Effector CD8-positive, alpha-beta T cell (primary cell): ENCODE measurements around the gene COL20A1.

Experiments
- DNase-seq: peaks from one replicate; lab custom pipeline; 2025; lab: John Stamatoyannopoulos, UW

Gene COL20A1

DNA sequence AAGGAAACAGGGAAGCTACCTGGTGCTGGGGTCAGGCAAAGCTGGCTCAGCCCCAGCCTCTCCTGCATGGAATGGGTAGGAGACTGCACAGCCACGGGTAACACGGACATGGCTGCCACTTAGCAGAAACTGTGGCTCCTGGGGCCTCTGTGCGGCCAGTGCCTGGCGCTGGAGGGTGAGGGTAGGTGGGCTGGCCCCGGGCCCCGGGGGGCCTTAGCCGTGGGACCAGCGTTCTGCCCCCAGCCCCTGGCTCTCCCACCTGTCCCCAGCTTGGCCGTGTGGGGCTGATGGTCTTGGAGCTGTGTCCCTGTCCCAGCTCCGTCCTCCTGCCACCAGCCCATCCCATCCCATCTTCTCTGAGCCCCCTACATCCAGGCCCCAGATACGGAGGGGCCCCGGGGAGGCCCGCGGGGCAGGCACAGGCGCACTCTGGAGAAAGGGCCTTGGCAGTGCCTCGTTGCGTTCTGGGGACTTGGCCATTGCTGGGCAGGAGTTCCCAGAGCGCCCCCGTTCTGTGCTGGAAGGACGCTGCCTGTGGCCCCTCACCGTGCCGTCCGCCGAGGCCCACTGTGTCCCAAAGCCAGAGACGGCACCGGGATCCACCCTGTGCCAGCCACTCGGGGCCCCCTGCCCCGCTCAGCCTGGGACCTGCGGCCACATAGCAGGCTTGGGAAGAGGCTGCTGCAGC lies 56.0 kb downstream of the COL20A1 start:
- DNase-seq, result no peak

DNA sequence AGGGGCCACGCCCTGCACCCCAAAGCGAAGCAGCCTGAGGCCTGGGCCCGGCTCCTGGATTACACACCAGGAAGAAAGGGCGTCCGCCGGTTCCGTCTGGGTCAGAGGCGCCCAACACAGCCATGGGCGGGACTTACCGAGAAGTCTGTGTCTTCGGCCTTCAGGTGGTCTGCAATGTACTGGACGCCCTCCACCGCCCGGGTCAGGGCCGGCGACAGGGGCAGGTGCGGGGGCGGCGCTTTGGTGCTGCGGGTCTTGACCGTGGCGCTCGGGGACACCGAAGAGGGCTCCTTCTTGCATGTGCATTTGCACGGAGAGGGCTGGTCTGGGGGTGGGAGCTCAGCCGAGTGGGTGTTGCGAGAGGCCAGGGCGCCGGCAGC lies 56.5 kb downstream of the COL20A1 start:
- DNase-seq, result no peak

DNA sequence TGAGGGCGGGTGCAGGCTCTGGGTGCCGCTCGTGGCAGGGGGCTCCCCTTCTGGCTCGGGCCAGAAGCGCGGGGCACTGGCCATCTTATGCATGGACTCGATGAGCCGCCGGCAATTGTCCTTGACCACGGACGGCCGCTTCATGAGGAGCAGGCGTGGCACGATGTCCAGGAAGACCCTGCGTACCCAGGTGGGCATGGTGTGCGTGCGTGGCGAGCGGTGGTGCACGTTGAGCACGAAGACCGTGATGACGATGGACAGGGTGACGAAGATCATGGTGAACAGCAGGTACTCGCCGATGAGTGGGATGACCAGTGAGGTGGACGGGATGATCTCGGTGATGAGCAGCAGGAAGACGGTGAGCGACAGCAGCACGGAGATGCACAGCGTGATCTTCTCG lies 57.2 kb downstream of the COL20A1 start:
- DNase-seq, result no peak

DNA sequence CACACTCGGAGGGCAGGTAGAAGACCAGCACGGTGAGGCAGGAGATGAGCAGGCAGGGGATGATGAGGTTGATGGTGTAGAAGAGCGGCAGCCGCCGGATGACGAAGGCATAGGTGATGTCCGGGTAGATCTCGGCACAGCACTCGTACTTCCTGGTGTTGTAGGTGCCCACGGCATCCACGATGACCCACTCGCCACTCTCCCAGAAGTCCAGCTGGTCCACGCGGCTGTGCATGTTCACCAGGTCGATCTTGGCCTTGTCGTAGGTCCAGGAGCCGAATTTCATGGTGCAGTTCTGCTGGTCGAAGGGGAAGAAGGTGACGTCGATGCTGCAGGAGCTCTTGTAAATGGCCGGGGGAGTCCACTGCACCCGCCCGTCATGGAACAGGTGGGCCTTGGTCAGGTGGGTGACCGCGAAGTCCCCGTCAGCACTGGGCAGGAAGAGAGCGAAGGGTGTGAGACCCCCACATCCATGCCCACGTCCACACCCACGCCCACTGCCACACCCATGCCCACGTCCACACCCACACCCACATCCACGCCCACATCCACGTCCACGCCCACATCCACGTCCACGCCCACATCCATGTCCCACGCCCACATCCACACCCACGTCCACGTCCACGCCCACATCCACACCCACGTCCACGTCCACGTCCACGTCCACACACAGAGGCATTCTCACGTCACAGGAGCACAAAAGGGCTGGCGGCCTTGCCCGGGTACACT lies 57.8 kb downstream of the COL20A1 start:
- DNase-seq, result no peak

DNA sequence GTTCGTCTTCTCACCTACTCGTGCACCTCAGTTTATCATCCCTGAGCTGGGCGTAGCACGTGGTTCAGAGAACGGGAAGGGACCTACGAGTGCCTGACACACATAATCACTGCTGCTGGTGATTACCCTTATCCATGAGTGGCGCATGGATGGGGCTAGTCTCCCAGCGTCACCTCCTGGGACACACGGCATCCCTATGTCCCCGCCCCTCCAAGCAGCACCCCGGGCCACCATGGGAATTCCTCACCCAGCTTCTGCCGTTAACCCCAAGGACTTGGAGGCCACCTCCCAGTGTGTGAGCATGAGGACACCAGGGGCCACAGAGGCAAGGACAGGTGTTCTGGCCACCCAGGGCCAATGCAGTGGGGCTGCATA lies 58.3 kb downstream of the COL20A1 start:
- no peak for DNase-seq

DNA sequence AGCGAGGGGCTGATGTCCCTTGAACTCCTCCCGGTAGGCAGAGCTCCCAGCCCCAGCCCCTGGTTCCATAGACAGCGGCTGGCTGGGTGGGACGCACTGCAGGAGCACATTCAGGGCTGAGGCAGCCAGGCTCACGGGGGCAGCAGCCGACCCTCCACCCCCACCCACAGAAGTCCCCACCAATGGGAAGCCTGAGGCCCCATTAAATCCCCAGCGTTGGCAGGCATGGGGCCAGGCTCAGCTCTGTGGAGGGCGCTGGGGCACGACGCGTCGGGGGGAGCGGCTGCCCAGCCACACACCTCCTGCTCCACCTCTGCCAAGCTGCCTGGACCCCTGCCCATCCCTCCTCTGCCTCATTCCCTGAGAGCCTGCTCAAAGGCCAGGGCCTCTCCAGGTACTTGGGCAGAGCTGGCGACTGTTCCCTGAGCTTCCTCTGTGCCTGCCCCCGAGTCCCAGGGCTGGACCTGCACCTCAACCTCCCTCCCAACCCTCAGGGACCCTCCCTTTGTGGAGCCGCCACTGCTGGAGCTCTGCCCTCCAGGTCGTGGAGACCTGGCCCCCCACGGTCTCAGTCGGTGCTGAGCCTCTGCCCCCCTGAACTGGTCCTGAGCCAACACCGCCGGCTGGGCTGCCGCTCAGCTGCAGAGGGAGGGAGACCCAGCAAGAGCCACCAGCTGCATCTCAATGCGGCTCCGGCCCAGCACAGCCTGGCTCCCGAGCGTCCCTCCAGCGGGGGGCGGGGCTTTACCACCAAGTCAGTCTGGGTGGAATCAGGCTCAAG lies 59.0 kb downstream of the COL20A1 start:
- DNase-seq, result no peak

DNA sequence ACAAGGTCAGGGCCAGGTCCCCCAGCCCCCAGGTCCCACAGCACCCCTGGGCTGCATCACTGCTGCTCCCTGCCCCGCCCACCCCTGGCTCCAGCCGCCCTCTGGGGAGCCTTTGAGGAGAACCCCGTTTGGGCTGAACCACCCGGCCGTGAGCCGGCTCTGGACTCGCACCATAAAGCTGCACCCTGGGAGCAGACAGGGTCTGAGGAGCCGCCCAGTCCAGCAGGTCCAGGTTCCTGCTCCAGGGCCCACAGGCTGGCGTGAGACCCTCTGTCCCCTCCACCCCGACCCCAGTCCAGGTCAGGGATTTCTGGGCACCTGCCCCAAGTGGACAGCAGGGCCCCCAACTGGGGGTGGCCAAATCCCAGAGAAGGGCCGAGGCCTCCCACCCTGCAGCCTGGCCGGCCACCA lies 59.8 kb downstream of the COL20A1 start:
- DNase-seq, result no peak

DNA sequence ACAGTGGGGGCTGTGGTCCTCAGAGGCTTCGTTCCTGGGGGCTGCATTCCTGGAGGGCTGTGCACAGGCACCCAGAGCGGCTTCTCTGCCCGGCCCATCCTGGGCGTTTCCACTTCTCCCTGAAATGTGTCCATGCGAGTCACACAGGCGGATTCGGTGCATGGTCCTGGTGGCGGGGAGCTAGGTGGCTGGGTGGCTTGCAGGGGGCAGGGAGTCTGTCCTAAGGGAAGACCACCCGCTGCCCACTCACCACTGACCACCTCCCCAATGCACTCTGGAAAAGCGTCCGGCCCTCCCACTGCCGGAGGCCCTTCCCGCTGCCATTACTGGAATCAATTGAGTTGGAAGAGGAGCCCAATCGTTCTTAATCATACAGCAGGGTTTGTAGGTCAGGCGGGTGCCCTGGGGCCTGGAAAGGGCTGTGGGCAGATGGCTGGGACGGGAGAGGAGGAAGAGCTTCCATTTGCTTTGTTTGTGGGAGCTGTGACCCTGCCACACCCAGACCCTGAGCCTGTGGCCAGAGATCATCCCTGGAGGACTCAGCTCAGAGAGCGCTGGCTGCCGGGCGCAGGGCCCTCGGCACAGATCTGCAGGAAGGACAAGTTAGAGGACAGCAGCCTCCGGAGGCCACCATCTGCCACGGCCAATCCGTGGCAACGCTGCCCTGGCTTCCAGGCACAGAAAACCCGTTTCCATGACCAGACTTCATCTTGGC lies 61.8 kb downstream of the COL20A1 start:
- DNase-seq, result no peak

DNA sequence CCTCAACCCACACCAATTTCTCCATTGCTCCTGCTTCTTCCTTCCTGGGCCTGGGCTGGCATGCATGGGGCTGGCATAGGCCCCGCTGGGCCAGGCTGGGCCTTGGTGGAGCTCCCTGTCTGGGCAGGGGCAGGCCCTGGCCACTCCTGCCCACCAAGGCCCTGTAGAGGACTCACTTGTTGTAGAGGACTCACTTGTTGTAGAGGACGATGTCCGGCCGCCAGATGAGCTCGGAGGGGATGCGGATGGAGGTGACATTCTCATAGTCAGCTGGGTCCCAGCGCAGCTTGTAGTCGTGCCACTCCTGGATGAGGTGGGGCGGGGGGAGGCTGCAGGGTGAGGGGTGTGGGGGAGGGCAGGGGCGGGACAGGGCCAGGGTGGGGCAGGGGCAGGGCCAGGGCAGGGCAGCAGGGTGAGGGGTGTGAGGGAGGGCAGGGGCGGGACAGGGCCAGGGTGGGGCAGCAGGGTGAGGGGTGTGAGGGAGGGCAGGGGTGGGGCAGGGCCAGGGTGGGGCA lies 62.9 kb downstream of the COL20A1 start:
- DNase-seq, result no peak

DNA sequence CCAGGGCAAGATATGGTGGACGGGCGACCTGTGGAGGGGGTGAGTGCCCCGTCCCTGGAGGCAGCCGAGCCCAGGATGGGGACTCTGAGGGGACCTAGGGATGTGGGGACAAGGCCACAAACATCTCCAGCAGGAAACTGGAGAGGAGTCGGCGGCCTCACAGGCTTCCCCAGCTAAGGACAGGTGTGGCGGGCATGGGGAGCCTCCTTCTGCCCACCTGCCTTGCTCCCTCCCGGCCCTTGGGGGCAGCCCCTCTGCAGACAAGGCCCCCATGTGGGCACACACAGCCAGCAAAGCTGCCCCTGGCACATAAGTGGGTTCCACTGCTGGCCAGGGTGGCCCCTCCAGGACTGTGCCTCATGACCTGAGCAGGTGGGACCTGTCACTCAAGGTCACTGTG lies 63.5 kb downstream of the COL20A1 start:
- no peak for DNase-seq

DNA sequence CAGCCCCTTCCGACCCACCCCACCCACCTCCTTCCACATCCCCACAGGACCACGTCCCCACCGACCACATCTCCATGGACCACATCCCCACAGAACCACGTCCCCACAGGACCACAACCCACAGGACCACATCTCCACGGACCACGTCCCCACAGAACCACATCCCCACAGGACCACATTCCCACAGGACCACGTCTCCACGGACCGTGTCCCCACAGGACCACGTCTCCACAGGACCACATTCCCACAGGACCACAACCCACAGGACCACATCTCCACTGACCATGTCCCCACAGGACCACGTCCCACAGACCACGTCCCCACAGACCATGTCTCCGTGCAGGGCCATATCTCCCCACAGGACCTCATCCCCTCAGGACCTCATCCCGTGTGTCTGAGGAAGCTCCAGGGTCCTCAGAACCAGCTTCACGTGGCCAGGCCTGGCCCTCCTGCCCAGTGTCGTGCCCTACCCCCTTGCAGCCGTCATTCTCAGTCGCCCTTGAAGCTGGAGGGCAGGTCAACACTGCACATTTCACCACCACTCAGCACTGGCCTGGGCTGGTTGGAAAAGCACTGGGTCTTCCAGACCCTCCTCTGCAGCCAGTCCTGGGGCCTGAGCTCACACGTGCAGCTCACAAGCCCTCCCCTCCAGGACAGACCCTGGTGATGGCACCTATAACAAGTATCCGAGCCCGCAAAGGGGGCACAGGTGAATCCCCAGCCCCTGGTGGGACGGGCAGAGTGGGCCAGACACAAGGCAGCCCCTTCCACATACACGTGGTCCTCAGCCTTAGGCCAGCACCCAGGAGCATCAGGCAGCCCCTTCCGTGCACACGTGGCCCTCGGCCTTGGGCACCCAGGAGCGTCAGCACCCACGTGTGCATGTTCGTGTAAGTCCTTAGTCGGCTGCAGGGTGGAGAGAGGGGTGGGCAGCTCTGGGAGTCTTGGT lies 64.2 kb downstream of the COL20A1 start:
- no peak for DNase-seq

DNA sequence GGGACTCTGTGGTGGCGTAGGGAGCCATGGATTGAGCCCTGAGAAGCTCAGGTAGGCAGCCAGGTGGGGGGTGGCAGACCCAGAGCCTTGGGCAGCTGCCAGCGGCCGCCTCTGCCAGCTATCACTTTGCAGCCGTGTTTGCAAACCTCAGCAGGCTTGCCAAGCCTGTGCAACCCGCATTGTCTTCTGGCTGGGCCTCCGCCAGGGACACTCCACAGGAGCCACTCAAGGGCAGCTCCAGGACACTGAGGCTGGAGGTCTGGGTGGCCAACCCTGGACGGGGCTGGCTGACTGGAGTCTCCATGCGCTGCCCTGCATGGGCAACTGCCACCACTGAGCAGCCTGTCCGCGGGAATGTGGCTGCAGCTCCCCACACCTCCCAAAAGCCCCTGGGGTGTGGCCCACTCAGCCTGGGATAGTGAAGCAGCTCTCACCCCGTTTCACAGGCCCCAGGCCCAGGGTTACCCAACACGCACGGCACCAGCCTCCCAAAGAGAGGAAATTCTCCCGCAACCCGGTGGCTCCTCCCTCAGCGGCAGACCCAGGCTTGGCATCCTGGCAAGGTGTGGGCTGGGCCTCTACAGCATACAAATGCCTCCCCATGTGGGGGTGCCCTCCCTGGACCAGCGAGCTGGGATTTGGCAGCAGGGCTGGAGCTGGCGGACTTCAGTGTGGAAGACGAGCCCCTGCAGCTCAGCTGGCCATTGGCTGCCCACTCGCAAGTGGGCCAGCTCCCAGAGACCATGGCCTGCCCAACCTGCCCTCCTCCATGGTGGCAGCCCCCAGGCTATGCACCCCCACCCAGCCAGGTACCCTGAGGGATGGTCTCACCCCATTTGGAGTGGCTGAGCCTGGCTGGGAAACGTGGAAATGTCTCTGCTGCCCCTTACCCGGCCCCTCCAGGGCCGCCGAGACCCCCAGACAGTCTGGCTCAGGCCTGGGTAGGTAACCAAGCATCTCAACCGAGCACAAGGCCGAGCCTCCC lies 65.2 kb downstream of the COL20A1 start:
- no peak for DNase-seq

DNA sequence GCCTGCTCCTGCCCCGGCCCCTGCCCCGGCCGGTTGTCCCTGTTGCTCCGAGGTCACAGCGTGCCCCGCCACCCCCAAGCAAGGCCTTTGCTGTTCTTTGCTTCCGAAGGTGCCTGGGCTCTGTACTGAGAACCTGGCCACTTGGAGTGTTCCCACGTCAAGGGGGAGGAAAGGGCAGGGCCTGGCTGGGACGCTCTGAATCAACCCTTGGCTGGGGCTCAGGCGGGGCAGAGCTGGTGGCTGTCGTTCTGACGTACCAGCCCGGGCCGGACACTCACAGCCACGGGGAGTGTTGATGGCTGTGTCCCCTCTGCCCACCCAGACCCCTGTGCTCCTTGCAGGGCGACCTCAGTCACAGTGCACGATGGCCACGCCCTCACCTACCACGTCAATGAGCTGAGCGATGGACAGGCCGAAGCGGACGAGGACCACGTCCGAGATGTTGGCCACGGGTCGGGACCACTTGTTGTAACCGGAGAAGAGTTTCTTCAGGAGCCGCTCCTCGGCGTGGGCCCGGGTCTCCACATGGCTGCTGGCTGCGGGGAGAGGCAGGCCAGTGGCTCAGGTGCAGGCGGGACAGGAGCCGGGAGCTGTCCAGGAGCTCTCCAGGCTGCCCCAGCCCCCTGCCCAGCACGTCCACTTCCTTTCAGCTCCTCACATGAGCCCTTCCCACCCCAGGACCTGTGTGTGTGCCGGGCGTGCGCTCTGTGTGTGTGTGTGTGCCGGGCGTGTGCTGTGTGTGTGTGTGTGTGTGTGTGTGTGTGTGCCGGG lies 66.4 kb downstream of the COL20A1 start:
- DNase-seq, result no peak

DNA sequence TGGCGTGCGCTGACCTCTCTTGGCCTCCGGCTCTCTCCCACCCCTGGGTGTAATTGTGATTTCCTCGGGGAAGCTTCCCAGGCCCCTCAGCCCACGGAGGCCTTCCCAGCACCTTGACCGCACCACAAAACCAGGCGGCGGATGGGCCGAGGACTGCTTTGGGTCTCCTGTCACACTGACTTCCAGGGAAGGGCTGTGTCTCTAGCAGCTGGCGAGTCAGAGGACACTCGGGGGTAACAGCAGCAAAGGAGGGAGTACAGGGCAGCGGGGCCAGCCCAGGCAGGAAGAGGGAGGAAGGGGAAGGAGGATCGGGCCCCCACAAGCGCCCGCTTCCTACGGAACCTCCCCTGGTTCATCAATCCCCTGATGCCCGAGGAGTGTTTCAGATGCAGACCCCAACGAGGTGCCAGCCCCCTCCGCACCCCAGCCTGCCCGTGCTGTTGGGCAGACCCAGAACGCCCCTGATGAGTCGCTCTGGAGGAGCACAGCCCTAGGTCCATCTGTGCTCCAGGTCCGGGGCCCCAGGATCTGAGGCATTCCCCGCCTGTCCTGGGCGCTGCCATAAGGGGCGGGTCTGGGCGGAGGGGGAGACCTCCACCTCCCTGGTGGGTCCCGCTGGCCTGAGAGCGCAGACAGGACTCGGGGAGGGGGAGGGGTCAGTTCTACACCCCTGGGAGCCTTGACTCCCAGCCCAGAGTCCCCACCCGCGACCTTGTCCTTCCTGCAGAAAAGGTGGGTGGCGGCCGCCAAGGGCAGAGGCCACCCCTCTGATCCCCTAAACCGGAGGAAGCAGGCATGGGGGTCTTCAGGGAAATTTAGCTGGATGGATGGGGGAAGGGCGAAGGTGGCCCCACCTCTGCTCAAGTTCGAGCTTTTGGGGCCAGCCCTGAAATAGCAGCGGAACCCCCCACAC lies 67.2 kb downstream of the COL20A1 start:
- no peak for DNase-seq

DNA sequence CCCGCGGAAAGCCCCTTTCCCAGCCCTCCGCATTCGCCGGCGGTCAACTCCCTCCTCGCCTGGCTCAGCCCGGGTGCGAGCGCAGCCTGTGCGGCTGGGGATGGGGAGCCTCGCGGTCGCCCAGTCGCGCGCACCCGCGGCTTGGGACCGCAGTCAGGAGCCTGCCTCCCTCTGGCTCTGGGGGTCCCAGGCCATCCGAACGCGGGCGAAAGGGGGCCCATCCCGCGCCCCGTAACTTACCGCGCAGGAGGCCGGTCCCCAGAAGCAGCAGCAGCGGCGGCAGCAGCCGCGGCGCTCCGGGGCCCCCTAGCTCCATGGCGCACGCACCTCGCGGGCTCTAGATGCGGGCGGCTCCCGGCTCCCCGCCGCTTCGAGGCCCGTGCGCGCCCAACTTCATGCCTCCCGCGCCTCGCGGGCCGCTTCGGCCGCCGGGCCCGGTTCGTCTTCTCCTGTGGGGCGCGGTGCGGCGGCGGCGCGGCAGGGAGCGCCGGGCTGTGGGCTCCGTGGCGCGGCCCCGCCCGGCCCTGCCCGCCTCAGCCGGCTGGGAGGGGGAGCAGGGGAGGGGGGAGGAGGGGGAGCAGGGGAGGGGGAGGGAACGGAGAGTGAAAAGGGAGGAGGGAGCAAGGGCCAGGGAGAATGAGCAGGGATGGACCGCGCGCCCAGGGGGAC lies 68.0 kb downstream of the COL20A1 start, which contains the start of gene CHRNA4:
CHRNA4 (minus strand) TSS at position 500 of the 669 bp plus-strand sequence; CDS start at position 316, 184 bp downstream.
- no peak for DNase-seq

DNA sequence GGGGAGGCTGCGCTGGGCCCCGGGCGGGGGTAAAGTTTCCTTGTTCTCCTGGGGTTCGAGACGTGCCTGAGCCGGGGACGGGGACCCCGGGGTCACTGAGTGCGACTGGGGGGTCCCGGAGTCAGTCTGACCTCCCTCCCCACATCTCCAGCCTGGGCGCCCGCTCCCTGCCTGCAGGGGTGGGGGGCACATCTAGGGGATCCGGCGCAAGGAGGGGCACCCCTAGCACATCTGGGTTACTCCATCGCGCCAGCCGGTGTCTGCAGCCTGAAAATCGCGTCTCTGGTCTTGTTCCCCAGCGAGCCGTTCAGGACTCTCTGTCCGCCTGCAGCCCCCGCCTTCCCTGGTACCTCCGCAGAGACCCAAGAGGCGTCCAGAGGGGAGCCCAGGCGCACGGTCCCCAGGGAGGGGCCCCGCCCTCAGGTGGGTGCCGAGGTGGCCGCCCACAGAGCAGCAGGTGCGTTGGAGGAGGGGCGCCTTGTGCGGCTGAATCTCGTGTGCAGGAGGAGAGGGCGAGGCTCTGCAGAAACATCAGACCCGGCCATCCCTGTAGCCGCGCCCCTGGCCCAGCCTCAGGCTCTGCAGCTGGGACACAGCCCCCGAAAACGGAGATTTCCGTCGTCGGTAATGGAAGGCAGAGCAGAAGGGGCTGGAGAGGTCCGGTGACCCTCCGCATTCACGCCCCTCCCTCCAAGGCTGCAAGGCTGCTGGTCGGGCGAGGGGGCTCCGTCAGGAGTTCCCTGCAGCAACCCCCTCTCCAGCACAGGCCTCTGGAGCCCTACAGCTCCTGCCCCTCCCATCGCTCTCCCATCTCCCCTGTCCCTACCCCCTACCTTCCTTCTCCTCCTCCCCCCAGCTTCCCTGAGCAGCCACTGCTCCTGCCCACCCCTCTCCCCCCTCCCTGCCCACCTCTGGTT lies 68.8 kb downstream of the COL20A1 start:
- DNase-seq, result no peak
